ENCODE results near the gene CCP110.

GRCh38 chr16:19532601-19533000 lies 8.9 kb downstream of the CCP110 start:
- TF ChIP-seq ZNF274 (IDR thresholded peaks at IDR 0.05; ENCODE audit: low read depth, low read length) (no peak), YY1 (IDR thresholded peaks at IDR 0.05; ENCODE audit: insufficient read depth, insufficient read length) (no peak)

All from NT2/D1 (cell line).